ENCODE data around the gene ZNF627. TPM values are rescaled to one million over a fixed set of nuclear protein-coding genes. Genes with fewer than 3 reads are reported as not detected.
A peak's percentile ranks its signal among the peaks of the same experiment; 100 is the strongest.
"Not testable (repeated sequence)": the region's sequence is repeated elsewhere in the genome, so short reads cannot be mapped to it uniquely, and the experiment has no call there.

ZNF627 gene
- total and polyA plus RNA-seq, 4 donors, result 30.2 to 43.3 (median 37.9) TPM

GRCh38 chr19:11573763-11574162 lies 23.5 kb upstream of the ZNF627 start:
- H3K27ac ChIP-seq (ENCODE audit: low read depth, low read length); H3K4me1 ChIP-seq (ENCODE audit: control insufficient read depth, insufficient read depth, low read length); H3K27me3 ChIP-seq (ENCODE audit: control insufficient read depth, insufficient read depth, low read length); DNase-seq (ENCODE audit: low read depth in 4 of 6, low spot score in 6 of 6); H3K4me3 ChIP-seq (ENCODE audit: low read depth, low read length); H3K9me3 ChIP-seq (ENCODE audit: control insufficient read depth, insufficient read depth, low read length); H3K36me3 ChIP-seq (ENCODE audit: control insufficient read depth, insufficient read depth, low read length): not testable (repeated sequence)
- 96% methylated on average over 2 of the region's 4 CpGs for WGBS (ENCODE audit: insufficient coverage)

- H3K4me3 ChIP-seq (ENCODE audit: low read depth, low read length), result no peak overlapping the region
- H3K4me1 ChIP-seq (ENCODE audit: control insufficient read depth, insufficient read depth, low read length), result peaks cover 6% of the 10 kb centered on the region
- peaks cover 4% of the 10 kb centered on the region for H3K36me3 ChIP-seq (ENCODE audit: control insufficient read depth, insufficient read depth, low read length)
- no peak for DNase-seq (ENCODE audit: low read depth in 4 of 6, low spot score in 6 of 6)
- H3K27ac ChIP-seq (ENCODE audit: low read depth, low read length), result no peak overlapping the region
- H3K9me3 ChIP-seq (ENCODE audit: control insufficient read depth, insufficient read depth, low read length), result no peaks in the 10 kb centered on the region
- peaks cover 11% of the 10 kb centered on the region for H3K27me3 ChIP-seq (ENCODE audit: control insufficient read depth, insufficient read depth, low read length)
- 92% methylated on average over 9 of the region's 9 CpGs for WGBS (ENCODE audit: insufficient coverage)
Measured at GRCh38 chr19:11574689-11575088, 22.6 kb upstream of the ZNF627 start.

- H3K27me3 ChIP-seq (ENCODE audit: control insufficient read depth, insufficient read depth, low read length), result peaks cover 11% of the 10 kb centered on the region
- DNase-seq (ENCODE audit: low read depth in 4 of 6, low spot score in 6 of 6), result no peak
- H3K36me3 ChIP-seq (ENCODE audit: control insufficient read depth, insufficient read depth, low read length), result peaks cover 4% of the 10 kb centered on the region
- WGBS (ENCODE audit: insufficient coverage), result 93% methylated on average over 15 of the region's 15 CpGs
- no peaks in the 10 kb centered on the region for H3K9me3 ChIP-seq (ENCODE audit: control insufficient read depth, insufficient read depth, low read length)
- peaks cover 6% of the 10 kb centered on the region for H3K4me1 ChIP-seq (ENCODE audit: control insufficient read depth, insufficient read depth, low read length)
- H3K4me3 ChIP-seq (ENCODE audit: low read depth, low read length), result no peak overlapping the region
- H3K27ac ChIP-seq (ENCODE audit: low read depth, low read length), result no peak overlapping the region
Measured at GRCh38 chr19:11576227-11576626, 21.1 kb upstream of the ZNF627 start.

- H3K4me3 ChIP-seq (ENCODE audit: low read depth, low read length), result no peak within 1 kb of the TSS
Measured at GRCh38 chr19:11577451-11578257, 19.6 kb upstream of the ZNF627 start, which contains the start of gene ACP5. TSS of gene ACP5 (minus strand) at chr19:11577645. CDS start at chr19:11577317, 328 bp downstream.

GRCh38 chr19:11578258-11579142 lies 18.8 kb upstream of the ZNF627 start:
- H3K4me1 ChIP-seq (ENCODE audit: control insufficient read depth, insufficient read depth, low read length), result peaks cover 6% of the 10 kb centered on the region
- H3K4me3 ChIP-seq (ENCODE audit: low read depth, low read length), result no peak overlapping the region
- no peak for DNase-seq (ENCODE audit: low read depth in 4 of 6, low spot score in 6 of 6)
- H3K36me3 ChIP-seq (ENCODE audit: control insufficient read depth, insufficient read depth, low read length), result peaks cover 4% of the 10 kb centered on the region
- peaks cover 11% of the 10 kb centered on the region for H3K27me3 ChIP-seq (ENCODE audit: control insufficient read depth, insufficient read depth, low read length)
- no peaks in the 10 kb centered on the region for H3K9me3 ChIP-seq (ENCODE audit: control insufficient read depth, insufficient read depth, low read length)
- no peak overlapping the region for H3K27ac ChIP-seq (ENCODE audit: low read depth, low read length)
- 14% methylated on average over 58 of the region's 62 CpGs for WGBS (ENCODE audit: insufficient coverage)

More at GRCh38 chr19:11577451-11578257, 19.6 kb upstream of the ZNF627 start, which contains the start of gene ACP5:
- peaks cover 6% of the 10 kb centered on the region for H3K4me1 ChIP-seq (ENCODE audit: control insufficient read depth, insufficient read depth, low read length)
- peaks cover 4% of the 10 kb centered on the region for H3K36me3 ChIP-seq (ENCODE audit: control insufficient read depth, insufficient read depth, low read length)
- peaks cover 11% of the 10 kb centered on the region for H3K27me3 ChIP-seq (ENCODE audit: control insufficient read depth, insufficient read depth, low read length)
- no peak for DNase-seq (ENCODE audit: low read depth in 4 of 6, low spot score in 6 of 6)
- H3K27ac ChIP-seq (ENCODE audit: low read depth, low read length), result no peak within 1 kb of the TSS
- WGBS (ENCODE audit: insufficient coverage), result 60% methylated on average over 14 of the region's 18 CpGs
- no peaks in the 10 kb centered on the region for H3K9me3 ChIP-seq (ENCODE audit: control insufficient read depth, insufficient read depth, low read length)

GRCh38 chr19:11580116-11580515 lies 17.2 kb upstream of the ZNF627 start:
- DNase-seq (ENCODE audit: low read depth in 4 of 6, low spot score in 6 of 6), result no peak
- Histone ChIP-seq H3K27ac (ENCODE audit: low read depth, low read length) (no peak overlapping the region), H3K4me1 (ENCODE audit: control insufficient read depth, insufficient read depth, low read length) (peaks cover 6% of the 10 kb centered on the region), H3K4me3 (ENCODE audit: low read depth, low read length) (no peak overlapping the region), H3K9me3 (ENCODE audit: control insufficient read depth, insufficient read depth, low read length) (no peaks in the 10 kb centered on the region), H3K36me3 (ENCODE audit: control insufficient read depth, insufficient read depth, low read length) (peaks cover 4% of the 10 kb centered on the region), H3K27me3 (ENCODE audit: control insufficient read depth, insufficient read depth, low read length) (peaks cover 11% of the 10 kb centered on the region)
- WGBS (ENCODE audit: insufficient coverage), result no CpG with 5 or more reads among the region's 4 CpGs

- H3K27ac ChIP-seq (ENCODE audit: low read depth, low read length), result no peak overlapping the region
- DNase-seq (ENCODE audit: low read depth in 4 of 6, low spot score in 6 of 6), result no peak
- H3K9me3 ChIP-seq (ENCODE audit: control insufficient read depth, insufficient read depth, low read length), result no peaks in the 10 kb centered on the region
- peaks cover 11% of the 10 kb centered on the region for H3K27me3 ChIP-seq (ENCODE audit: control insufficient read depth, insufficient read depth, low read length)
- no peak overlapping the region for H3K4me3 ChIP-seq (ENCODE audit: low read depth, low read length)
- no CpG with 5 or more reads among the region's 3 CpGs for WGBS (ENCODE audit: insufficient coverage)
- H3K36me3 ChIP-seq (ENCODE audit: control insufficient read depth, insufficient read depth, low read length), result peaks cover 4% of the 10 kb centered on the region
- H3K4me1 ChIP-seq (ENCODE audit: control insufficient read depth, insufficient read depth, low read length), result peaks cover 6% of the 10 kb centered on the region
Measured at GRCh38 chr19:11581740-11582139, 15.5 kb upstream of the ZNF627 start.

GRCh38 chr19:11586331-11586730 lies 11.0 kb upstream of the ZNF627 start:
- H3K36me3 ChIP-seq (ENCODE audit: control insufficient read depth, insufficient read depth, low read length), result no peaks in the 10 kb centered on the region
- no peak overlapping the region for H3K4me3 ChIP-seq (ENCODE audit: low read depth, low read length)
- no peaks in the 10 kb centered on the region for H3K4me1 ChIP-seq (ENCODE audit: control insufficient read depth, insufficient read depth, low read length)
- no peak for DNase-seq (ENCODE audit: low read depth in 4 of 6, low spot score in 6 of 6)
- H3K9me3 ChIP-seq (ENCODE audit: control insufficient read depth, insufficient read depth, low read length), result no peaks in the 10 kb centered on the region
- H3K27me3 ChIP-seq (ENCODE audit: control insufficient read depth, insufficient read depth, low read length), result no peaks in the 10 kb centered on the region
- H3K27ac ChIP-seq (ENCODE audit: low read depth, low read length), result no peak overlapping the region
- 71% methylated on average over 4 of the region's 6 CpGs for WGBS (ENCODE audit: insufficient coverage)

- H3K4me3 ChIP-seq (ENCODE audit: low read depth, low read length), result no peak overlapping the region
- peak; percentile 36 to 94 (median 54) for DNase-seq (ENCODE audit: low read depth in 4 of 6, low spot score in 6 of 6)
- H3K4me1 ChIP-seq (ENCODE audit: control insufficient read depth, insufficient read depth, low read length), result no peaks in the 10 kb centered on the region
- WGBS (ENCODE audit: insufficient coverage), result no CpG with 5 or more reads among the region's 7 CpGs
- no peaks in the 10 kb centered on the region for H3K9me3 ChIP-seq (ENCODE audit: control insufficient read depth, insufficient read depth, low read length)
- no peak overlapping the region for H3K27ac ChIP-seq (ENCODE audit: low read depth, low read length)
- no peaks in the 10 kb centered on the region for H3K27me3 ChIP-seq (ENCODE audit: control insufficient read depth, insufficient read depth, low read length)
- H3K36me3 ChIP-seq (ENCODE audit: control insufficient read depth, insufficient read depth, low read length), result no peaks in the 10 kb centered on the region
Measured at GRCh38 chr19:11587302-11587974, 9.8 kb upstream of the ZNF627 start.
